ENCODE results near the gene HK3. TPM values are rescaled to one million over a fixed set of nuclear protein-coding genes. Genes with fewer than 3 reads are reported as not detected.
A peak's percentile ranks its signal among the peaks of the same experiment; 100 is the strongest.

HK3 gene, protein sequence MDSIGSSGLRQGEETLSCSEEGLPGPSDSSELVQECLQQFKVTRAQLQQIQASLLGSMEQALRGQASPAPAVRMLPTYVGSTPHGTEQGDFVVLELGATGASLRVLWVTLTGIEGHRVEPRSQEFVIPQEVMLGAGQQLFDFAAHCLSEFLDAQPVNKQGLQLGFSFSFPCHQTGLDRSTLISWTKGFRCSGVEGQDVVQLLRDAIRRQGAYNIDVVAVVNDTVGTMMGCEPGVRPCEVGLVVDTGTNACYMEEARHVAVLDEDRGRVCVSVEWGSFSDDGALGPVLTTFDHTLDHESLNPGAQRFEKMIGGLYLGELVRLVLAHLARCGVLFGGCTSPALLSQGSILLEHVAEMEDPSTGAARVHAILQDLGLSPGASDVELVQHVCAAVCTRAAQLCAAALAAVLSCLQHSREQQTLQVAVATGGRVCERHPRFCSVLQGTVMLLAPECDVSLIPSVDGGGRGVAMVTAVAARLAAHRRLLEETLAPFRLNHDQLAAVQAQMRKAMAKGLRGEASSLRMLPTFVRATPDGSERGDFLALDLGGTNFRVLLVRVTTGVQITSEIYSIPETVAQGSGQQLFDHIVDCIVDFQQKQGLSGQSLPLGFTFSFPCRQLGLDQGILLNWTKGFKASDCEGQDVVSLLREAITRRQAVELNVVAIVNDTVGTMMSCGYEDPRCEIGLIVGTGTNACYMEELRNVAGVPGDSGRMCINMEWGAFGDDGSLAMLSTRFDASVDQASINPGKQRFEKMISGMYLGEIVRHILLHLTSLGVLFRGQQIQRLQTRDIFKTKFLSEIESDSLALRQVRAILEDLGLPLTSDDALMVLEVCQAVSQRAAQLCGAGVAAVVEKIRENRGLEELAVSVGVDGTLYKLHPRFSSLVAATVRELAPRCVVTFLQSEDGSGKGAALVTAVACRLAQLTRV
- total RNA-seq (2014; rRNA removed; shearing (Covaris generic)) = not detected in 2 replicates

DNA sequence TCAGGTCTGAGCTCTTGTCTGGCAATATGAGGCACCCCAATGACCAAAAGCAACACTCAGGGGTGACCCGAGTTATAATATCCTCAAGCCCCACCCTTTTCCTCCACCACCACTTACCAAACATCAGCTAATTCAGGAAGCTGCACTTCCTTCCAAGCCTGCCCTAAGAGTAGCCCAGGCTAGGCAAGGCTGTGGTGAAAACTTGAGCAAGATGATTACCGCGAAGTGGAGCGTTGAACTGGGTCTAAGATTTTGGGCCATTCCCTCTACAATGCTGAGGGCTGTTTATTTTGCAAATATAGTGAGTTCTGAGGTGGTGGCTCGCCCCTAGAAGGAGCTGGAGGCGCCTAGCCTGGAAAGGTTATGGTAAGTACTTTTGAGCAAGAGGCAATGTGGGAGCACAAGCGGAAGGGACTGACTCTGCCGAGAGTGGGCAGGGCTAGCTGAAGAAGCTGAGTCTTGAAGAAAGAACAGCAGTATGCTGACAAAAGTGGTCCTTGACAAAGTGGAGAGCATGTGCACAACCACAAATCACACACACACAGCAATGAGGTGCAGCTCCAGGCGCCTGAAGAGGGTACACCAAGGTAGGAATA, at the start of gene HK3:
TSS of gene HK3 (minus strand) at position 51 of the 596 bp plus-strand sequence. CDS start 3,187 bp downstream, outside the sequence.
- H3K4me3 ChIP-seq (ENCODE audit: insufficient read depth, low read depth, low read length) = no peak within 1 kb of the TSS
- peak; percentile 8 for DNase-seq
- H3K27me3 ChIP-seq (ENCODE audit: control insufficient read depth, insufficient read depth, low read length) = no peaks in the 10 kb centered on the region
- peaks cover 11% of the 10 kb centered on the region for H3K36me3 ChIP-seq (replicated peaks; ENCODE audit: control insufficient read depth, insufficient read depth, low read length)

DNA sequence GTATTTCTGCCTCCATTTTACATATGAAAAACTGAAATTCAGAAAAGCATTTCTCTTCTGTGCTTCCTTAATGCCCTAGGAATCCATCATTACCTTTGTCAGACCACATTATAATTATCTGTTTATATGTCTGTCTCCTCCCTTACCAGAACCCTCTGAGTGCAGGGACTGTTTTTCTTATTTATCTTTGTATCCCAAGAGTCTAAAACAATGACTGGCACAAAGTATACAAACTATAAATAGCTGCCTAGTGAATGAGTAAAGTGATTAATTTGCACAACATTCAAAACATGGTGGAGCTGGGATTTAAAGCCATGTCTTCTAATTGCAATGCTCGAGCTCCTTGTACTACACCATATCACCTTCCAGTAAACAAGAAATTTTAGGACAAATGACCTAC, 49.3 kb upstream of the HK3 start:
- H3K4me3 ChIP-seq (ENCODE audit: insufficient read depth, low read depth, low read length) = no peak overlapping the region
- no peaks in the 10 kb centered on the region for H3K27me3 ChIP-seq (ENCODE audit: control insufficient read depth, insufficient read depth, low read length)
- peaks cover 5% of the 10 kb centered on the region for H3K36me3 ChIP-seq (replicated peaks; ENCODE audit: control insufficient read depth, insufficient read depth, low read length)
- no peak for DNase-seq

DNA sequence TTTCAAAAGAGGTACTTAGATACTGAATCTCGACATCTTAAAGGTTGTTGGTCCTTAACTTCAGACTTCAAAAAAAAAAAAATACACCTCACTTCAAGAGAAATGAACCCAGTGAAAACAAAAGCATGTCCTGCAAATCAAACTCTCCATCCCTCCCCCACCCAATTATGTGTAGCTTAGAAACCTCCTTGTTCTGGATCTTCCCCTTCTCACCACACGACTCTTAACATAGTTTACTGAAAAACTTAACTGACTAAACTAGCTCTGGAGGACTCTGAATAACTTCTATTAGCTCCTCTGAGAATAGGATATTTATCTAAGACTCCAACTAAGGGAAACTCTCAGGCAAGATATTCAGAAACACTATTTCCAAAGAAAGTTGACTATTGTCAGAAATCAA, 48.7 kb upstream of the HK3 start:
- DNase-seq = no peak
- H3K36me3 ChIP-seq (replicated peaks; ENCODE audit: control insufficient read depth, insufficient read depth, low read length) = peaks cover 5% of the 10 kb centered on the region

DNA sequence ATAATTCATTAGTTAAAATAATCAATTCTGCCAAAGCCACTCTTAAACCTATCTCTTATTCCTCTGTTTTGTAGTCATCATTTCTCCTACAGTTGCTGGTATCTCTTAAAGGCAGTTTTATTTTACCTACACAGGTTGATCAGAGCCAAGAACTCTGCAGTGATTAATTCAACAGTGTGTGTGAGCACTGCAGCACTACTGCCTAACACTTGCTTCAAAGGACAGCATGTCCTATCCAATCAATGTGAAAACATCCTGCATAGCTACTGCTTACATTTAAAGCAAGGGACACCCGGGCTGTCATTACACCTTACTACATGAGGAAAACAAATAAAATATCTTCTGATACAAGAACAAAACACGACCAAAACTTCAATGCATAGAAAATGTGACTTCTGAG, 45.1 kb upstream of the HK3 start:
- DNase-seq = peak; percentile 11
- Histone ChIP-seq H3K27me3 (ENCODE audit: control insufficient read depth, insufficient read depth, low read length) (no peaks in the 10 kb centered on the region), H3K4me3 (ENCODE audit: insufficient read depth, low read depth, low read length) (no peak overlapping the region), H3K36me3 (replicated peaks; ENCODE audit: control insufficient read depth, insufficient read depth, low read length) (peaks cover under 1% of the 10 kb centered on the region)

More for the DNA sequence above, 48.7 kb upstream of the HK3 start:
- H3K4me3 ChIP-seq (ENCODE audit: insufficient read depth, low read depth, low read length) = no peak overlapping the region
- no peaks in the 10 kb centered on the region for H3K27me3 ChIP-seq (ENCODE audit: control insufficient read depth, insufficient read depth, low read length)

DNA sequence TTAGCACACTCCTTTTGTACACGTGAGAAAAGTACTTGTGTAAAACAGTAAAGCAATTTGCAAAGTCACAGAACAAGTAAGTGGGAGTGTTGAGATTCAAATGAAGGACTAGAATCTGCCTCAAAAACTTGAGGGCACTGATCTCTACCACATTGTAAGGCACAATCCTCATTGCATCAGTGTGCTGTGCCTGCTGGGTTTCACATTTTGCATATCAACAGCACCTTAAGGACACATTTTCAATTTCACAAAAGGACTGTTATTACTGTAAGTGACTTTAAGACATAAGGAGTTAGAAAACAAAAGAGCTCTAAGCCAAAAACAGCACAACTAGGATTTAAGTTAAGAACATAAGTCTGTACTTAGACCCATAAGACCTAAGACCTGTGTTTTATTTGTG, 44.7 kb upstream of the HK3 start:
- Histone ChIP-seq H3K4me3 (ENCODE audit: insufficient read depth, low read depth, low read length) (no peak overlapping the region), H3K27me3 (ENCODE audit: control insufficient read depth, insufficient read depth, low read length) (no peaks in the 10 kb centered on the region), H3K36me3 (replicated peaks; ENCODE audit: control insufficient read depth, insufficient read depth, low read length) (no peaks in the 10 kb centered on the region; the same call in none of the 2 replicates)
- peak; percentile 27 for DNase-seq

DNA sequence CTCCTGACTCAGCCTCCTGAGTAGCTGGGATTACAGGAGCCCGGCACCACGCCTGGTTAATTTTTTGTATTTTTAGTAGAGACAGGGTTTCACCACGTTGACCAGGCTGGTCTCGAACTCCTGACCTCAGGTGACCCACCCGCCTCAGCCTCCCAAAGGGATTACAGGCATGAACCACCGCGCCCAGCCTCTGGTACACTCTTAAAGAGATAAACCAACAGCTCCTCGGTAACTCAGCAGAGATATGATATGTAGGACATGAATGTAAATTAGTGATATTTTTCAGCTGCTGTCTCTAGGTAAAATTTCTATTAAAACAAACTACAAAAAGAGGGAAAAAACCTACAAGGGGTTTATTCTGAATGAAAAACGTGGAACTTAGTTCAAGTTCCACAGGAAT, 42.8 kb upstream of the HK3 start:
- no peak for DNase-seq
- Histone ChIP-seq H3K27me3 (ENCODE audit: control insufficient read depth, insufficient read depth, low read length) (no peaks in the 10 kb centered on the region), H3K4me3 (ENCODE audit: insufficient read depth, low read depth, low read length) (no peak overlapping the region), H3K36me3 (replicated peaks; ENCODE audit: control insufficient read depth, insufficient read depth, low read length) (no peaks in the 10 kb centered on the region; the same call in none of the 2 replicates)

DNA sequence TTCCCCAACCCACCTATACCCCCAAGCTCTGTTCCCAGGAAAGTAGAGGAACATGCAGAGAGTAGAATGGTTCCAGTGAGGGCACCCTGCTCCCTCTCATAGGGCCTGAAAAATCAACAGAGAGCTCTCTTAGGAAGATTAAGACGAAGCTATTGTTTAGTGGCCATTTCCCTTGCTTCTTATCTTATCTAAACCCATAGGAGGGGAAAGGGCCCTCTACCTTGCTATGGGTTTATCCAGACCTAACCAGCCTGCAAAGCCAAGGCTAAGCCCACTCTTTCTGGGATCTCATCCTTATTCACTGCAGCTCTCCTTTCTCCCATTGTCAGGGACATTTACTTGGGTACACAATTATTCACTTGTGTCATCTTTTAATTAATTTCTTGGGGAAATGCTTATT, 39.3 kb upstream of the HK3 start:
- no peak for DNase-seq
- Histone ChIP-seq H3K27me3 (ENCODE audit: control insufficient read depth, insufficient read depth, low read length) (no peaks in the 10 kb centered on the region), H3K4me3 (ENCODE audit: insufficient read depth, low read depth, low read length) (no peak overlapping the region), H3K36me3 (replicated peaks; ENCODE audit: control insufficient read depth, insufficient read depth, low read length) (no peaks in the 10 kb centered on the region; the same call in none of the 2 replicates)

DNA sequence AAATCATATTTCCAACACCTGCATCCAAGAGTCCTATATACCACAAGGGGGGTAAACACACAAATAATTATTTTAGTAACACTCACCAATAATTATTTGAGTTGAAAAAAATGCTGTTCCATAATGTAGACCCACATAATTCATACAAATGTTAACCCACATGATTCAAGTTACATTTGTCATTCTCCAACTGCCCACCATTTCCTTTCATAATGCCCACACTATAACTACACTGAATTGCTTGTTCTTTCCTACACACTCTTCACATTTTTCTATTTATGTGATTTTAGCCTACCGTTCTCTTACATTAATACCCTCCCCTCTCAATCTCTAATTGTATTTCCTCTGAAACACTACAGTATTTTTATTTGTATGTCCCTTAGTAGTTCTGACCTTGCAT, 35.9 kb upstream of the HK3 start:
- peaks cover 1% of the 10 kb centered on the region for H3K36me3 ChIP-seq (replicated peaks; ENCODE audit: control insufficient read depth, insufficient read depth, low read length)
- no peak overlapping the region for H3K4me3 ChIP-seq (ENCODE audit: insufficient read depth, low read depth, low read length)
- H3K27me3 ChIP-seq (ENCODE audit: control insufficient read depth, insufficient read depth, low read length) = no peaks in the 10 kb centered on the region
- no peak for DNase-seq

DNA sequence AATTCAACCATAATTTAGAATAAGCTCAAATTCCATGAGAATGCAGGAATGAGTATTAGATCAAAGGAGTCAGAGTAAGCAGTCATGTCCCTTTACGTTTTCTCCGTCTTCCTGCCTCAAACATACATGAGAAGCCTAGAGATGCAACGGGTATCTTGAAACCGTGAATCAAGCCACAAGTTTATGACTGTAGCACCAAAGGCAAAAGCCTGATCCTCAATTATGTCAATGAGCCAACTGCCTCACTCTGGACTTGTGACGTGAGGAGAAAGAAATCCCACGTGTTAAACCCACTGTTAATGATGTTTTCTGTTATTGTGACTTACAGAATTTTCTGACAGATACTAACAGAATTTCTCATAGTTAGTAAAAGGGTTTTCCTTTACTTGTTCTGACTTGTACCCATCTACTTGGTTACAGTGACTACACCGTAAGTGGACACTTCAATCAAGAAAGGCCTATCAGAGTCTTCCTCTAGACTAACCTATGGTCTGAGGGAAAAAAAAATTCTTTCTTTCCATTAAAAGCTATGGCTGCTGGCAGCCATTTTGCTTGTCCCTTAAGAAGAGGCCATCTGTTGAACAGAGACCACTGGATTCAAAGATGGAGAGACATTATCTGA, 35.3 kb upstream of the HK3 start:
- DNase-seq = no peak
- Histone ChIP-seq H3K27me3 (ENCODE audit: control insufficient read depth, insufficient read depth, low read length) (no peaks in the 10 kb centered on the region), H3K36me3 (replicated peaks; ENCODE audit: control insufficient read depth, insufficient read depth, low read length) (peaks cover 1% of the 10 kb centered on the region), H3K4me3 (ENCODE audit: insufficient read depth, low read depth, low read length) (no peak overlapping the region)

DNA sequence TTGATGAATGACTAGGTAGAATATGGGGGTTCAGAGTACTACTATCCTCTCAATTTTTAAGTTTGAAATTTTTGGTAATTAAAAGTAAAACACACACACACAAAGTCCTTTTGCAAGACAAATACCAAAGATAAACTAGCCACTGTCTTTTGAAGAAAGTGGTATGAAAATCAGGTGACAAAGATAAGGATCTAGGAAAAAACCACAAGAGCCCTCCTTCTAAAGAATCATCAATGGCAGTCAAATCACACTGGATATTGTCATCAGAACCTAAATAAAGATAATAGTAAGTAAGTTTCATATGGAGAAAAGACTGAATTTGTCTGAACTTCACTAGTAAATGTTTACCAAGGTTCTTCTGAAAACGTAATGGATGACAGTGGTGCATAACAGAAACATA, 30.5 kb upstream of the HK3 start:
- Histone ChIP-seq H3K36me3 (replicated peaks; ENCODE audit: control insufficient read depth, insufficient read depth, low read length) (peaks cover 3% of the 10 kb centered on the region), H3K27me3 (ENCODE audit: control insufficient read depth, insufficient read depth, low read length) (no peaks in the 10 kb centered on the region), H3K4me3 (ENCODE audit: insufficient read depth, low read depth, low read length) (no peak overlapping the region)
- DNase-seq = no peak

DNA sequence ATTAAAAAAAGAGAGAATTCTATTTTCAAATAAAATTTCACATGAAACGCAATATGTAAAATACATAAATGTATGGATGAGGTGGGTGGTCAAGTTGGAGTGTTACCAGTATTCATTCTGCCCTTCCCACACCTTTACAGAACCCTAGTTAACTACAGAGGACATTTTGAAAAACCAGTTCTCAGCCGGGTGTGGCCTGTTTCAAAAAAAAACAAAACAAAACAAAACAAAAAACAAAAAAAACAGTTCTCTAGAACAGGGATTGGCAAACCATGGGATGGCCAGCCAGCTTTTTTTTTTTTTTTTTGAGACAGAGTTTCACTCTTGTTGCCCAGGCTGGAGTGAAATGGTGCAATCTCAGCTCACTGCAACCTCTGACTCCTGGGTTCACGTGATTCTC, 28.4 kb upstream of the HK3 start:
- H3K36me3 ChIP-seq (replicated peaks; ENCODE audit: control insufficient read depth, insufficient read depth, low read length) = peaks cover 3% of the 10 kb centered on the region
- no peaks in the 10 kb centered on the region for H3K27me3 ChIP-seq (ENCODE audit: control insufficient read depth, insufficient read depth, low read length)
- no peak overlapping the region for H3K4me3 ChIP-seq (ENCODE audit: insufficient read depth, low read depth, low read length)
- no peak for DNase-seq

DNA sequence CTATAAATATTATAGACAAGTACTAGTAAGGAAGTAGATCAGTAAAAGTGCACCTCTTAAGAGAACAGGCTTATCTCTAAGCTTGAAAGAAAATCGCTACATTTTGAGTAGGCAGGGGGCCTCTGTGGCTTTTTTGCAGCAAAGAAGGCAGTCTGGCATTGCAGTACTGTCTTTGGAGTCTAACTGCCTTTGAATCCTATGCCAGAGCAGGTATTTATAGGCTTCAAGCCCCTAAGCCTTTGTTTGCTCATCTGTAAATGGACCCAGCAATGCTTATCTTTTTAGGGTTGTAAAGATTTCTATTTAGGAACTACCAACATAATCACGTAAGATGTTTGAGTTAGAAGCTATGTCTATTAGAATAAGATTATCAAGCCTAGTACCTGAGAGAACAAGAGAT, 23.7 kb upstream of the HK3 start:
- H3K4me3 ChIP-seq (ENCODE audit: insufficient read depth, low read depth, low read length) = no peak overlapping the region
- DNase-seq = no peak
- H3K36me3 ChIP-seq (replicated peaks; ENCODE audit: control insufficient read depth, insufficient read depth, low read length) = peaks cover 2% of the 10 kb centered on the region; the same call in 1 of the 2 replicates
- no peaks in the 10 kb centered on the region for H3K27me3 ChIP-seq (ENCODE audit: control insufficient read depth, insufficient read depth, low read length)

DNA sequence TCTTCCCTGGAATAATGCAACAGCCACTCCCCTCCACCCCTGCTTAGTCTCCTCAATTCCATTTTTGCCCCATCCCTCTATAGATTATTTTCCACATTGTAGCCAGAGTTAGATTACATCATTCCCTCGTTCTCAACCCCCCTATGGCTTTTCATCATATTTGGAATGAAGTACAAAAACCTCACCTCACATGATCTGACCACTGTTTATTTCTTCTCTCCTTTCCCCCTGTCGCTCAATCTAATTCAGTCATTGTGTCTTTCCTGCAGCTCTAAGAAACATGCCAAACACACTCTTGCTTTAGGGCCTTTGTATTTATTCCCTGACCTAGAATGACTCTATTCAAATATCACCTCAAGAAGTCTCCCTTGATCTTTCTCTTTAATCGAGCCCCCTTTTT, 22.6 kb upstream of the HK3 start:
- Histone ChIP-seq H3K36me3 (replicated peaks; ENCODE audit: control insufficient read depth, insufficient read depth, low read length) (peaks cover 2% of the 10 kb centered on the region; the same call in 1 of the 2 replicates), H3K4me3 (ENCODE audit: insufficient read depth, low read depth, low read length) (no peak overlapping the region), H3K27me3 (ENCODE audit: control insufficient read depth, insufficient read depth, low read length) (no peaks in the 10 kb centered on the region)
- no peak for DNase-seq

DNA sequence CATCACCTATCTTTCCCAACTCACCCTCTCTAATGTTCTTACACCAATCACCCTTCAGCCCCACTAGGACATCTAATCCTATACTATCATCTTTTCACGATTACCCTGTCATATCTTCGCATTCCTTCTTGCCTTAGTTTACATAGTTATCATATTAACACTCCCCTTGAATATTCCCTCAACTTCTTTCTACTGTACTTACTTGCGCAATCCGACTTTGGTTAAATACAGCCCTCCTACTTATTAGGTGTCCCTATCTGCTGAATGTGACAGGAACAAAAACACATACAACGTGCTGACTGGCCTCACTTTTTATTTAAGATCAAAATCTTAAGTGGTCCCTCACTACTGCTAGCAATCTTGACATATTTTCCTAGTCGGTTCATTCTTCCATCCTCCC, 19.5 kb upstream of the HK3 start:
- no peak for DNase-seq
- Histone ChIP-seq H3K4me3 (ENCODE audit: insufficient read depth, low read depth, low read length) (no peak overlapping the region), H3K27me3 (ENCODE audit: control insufficient read depth, insufficient read depth, low read length) (no peaks in the 10 kb centered on the region), H3K36me3 (replicated peaks; ENCODE audit: control insufficient read depth, insufficient read depth, low read length) (no peaks in the 10 kb centered on the region)
